ENCODE results near the gene HOPX.
"Not testable (repeated sequence)": the region's sequence is repeated elsewhere in the genome, so short reads cannot be mapped to it uniquely, and the experiment has no call there.

Gene HOPX

GRCh38 chr4:56637154-56637553 is 43.9 kb downstream of the HOPX start:
- ATAC-seq (no peak), DNase-seq (no peak)
- H3K36me3 Mint-ChIP-seq (ENCODE audit: low read depth) = no peaks in the 10 kb centered on the region
- no peak overlapping the region for H3K27ac Mint-ChIP-seq
- H3K4me1 Mint-ChIP-seq = peaks cover 25% of the 10 kb centered on the region
- H3K27me3 Mint-ChIP-seq = peaks cover 4% of the 10 kb centered on the region
- no peak overlapping the region for H3K4me3 Mint-ChIP-seq
- no peaks in the 10 kb centered on the region for H3K9me3 Mint-ChIP-seq

GRCh38 chr4:56634954-56635353 is 46.1 kb downstream of the HOPX start:
- H3K27me3 Mint-ChIP-seq; H3K36me3 Mint-ChIP-seq (ENCODE audit: low read depth); DNase-seq; H3K9me3 Mint-ChIP-seq; H3K4me3 Mint-ChIP-seq; H3K27ac Mint-ChIP-seq; ATAC-seq: not testable (repeated sequence)
- peaks cover 10% of the 10 kb centered on the region for H3K4me1 Mint-ChIP-seq

GRCh38 chr4:56633486-56633885 is 47.6 kb downstream of the HOPX start:
- Mint-ChIP-seq H3K9me3 (peaks cover 3% of the 10 kb centered on the region), H3K27ac (no peak overlapping the region), H3K4me1 (peaks cover 7% of the 10 kb centered on the region), H3K4me3 (no peak overlapping the region), H3K36me3 (ENCODE audit: low read depth) (no peaks in the 10 kb centered on the region), H3K27me3 (no peaks in the 10 kb centered on the region)
- DNase-seq = no peak
- no peak for ATAC-seq

- no peak overlapping the region for H3K4me3 Mint-ChIP-seq
- H3K36me3 Mint-ChIP-seq (ENCODE audit: low read depth) = no peaks in the 10 kb centered on the region
- H3K27ac Mint-ChIP-seq = no peak overlapping the region
- peaks cover 9% of the 10 kb centered on the region for H3K9me3 Mint-ChIP-seq
- no peaks in the 10 kb centered on the region for H3K27me3 Mint-ChIP-seq
- peaks cover 8% of the 10 kb centered on the region for H3K4me1 Mint-ChIP-seq
- DNase-seq (no peak), ATAC-seq (no peak)
These were observed 50.0 kb downstream of the HOPX start for GRCh38 chr4:56630876-56631666.

- Mint-ChIP-seq H3K27me3 (no peaks in the 10 kb centered on the region), H3K9me3 (peaks cover 28% of the 10 kb centered on the region), H3K27ac (no peak overlapping the region), H3K4me3 (no peak overlapping the region), H3K36me3 (ENCODE audit: low read depth) (peaks cover 15% of the 10 kb centered on the region), H3K4me1 (peaks cover 8% of the 10 kb centered on the region)
- no peak for DNase-seq
- ATAC-seq = no peak
These were observed 52.5 kb downstream of the HOPX start for GRCh38 chr4:56628592-56628991.

- H3K4me3 Mint-ChIP-seq = no peak overlapping the region
- H3K27ac Mint-ChIP-seq = no peak overlapping the region
- DNase-seq = no peak
- no peak for ATAC-seq
- H3K27me3 Mint-ChIP-seq = no peaks in the 10 kb centered on the region
- peaks cover 15% of the 10 kb centered on the region for H3K36me3 Mint-ChIP-seq (ENCODE audit: low read depth)
- H3K9me3 Mint-ChIP-seq = peaks cover 30% of the 10 kb centered on the region
- H3K4me1 Mint-ChIP-seq = peaks cover 8% of the 10 kb centered on the region
These were observed 53.1 kb downstream of the HOPX start for GRCh38 chr4:56627985-56628384.

GRCh38 chr4:56627375-56627774 is 53.7 kb downstream of the HOPX start:
- H3K27me3 Mint-ChIP-seq = no peaks in the 10 kb centered on the region
- peaks cover 15% of the 10 kb centered on the region for H3K36me3 Mint-ChIP-seq (ENCODE audit: low read depth)
- DNase-seq (no peak), ATAC-seq (no peak)
- no peak overlapping the region for H3K4me3 Mint-ChIP-seq
- H3K9me3 Mint-ChIP-seq = peaks cover 30% of the 10 kb centered on the region
- H3K27ac Mint-ChIP-seq = no peak overlapping the region
- H3K4me1 Mint-ChIP-seq = peaks cover 8% of the 10 kb centered on the region

- Mint-ChIP-seq H3K27me3 (no peaks in the 10 kb centered on the region), H3K9me3 (peaks cover 30% of the 10 kb centered on the region), H3K27ac (no peak overlapping the region), H3K36me3 (ENCODE audit: low read depth) (peaks cover 15% of the 10 kb centered on the region), H3K4me3 (no peak overlapping the region), H3K4me1 (peaks cover 8% of the 10 kb centered on the region)
- DNase-seq (no peak), ATAC-seq (no peak)
These were observed 54.1 kb downstream of the HOPX start for GRCh38 chr4:56626963-56627362.

- peaks cover 8% of the 10 kb centered on the region for H3K4me1 Mint-ChIP-seq
- H3K4me3 Mint-ChIP-seq = no peak overlapping the region
- no peak for DNase-seq
- no peak overlapping the region for H3K27ac Mint-ChIP-seq
- peaks cover 30% of the 10 kb centered on the region for H3K9me3 Mint-ChIP-seq
- ATAC-seq = peak; percentile 28
- no peaks in the 10 kb centered on the region for H3K27me3 Mint-ChIP-seq
- peaks cover 15% of the 10 kb centered on the region for H3K36me3 Mint-ChIP-seq (ENCODE audit: low read depth)
These were observed 54.7 kb downstream of the HOPX start for GRCh38 chr4:56626420-56626819.

- Mint-ChIP-seq H3K36me3 (ENCODE audit: low read depth) (peaks cover 15% of the 10 kb centered on the region), H3K27me3 (no peaks in the 10 kb centered on the region), H3K4me1 (peaks cover 3% of the 10 kb centered on the region), H3K27ac (no peak overlapping the region), H3K9me3 (peaks cover 27% of the 10 kb centered on the region), H3K4me3 (no peak overlapping the region)
- ATAC-seq (no peak), DNase-seq (no peak)
These were observed 58.9 kb downstream of the HOPX start for GRCh38 chr4:56622176-56622575.

GRCh38 chr4:56619816-56620215 is 61.3 kb downstream of the HOPX start:
- no peak for DNase-seq
- peaks cover 9% of the 10 kb centered on the region for H3K9me3 Mint-ChIP-seq
- H3K27ac Mint-ChIP-seq = no peak overlapping the region
- H3K27me3 Mint-ChIP-seq = peaks cover 5% of the 10 kb centered on the region
- H3K4me1 Mint-ChIP-seq = peaks cover 1% of the 10 kb centered on the region
- H3K4me3 Mint-ChIP-seq = no peak overlapping the region
- no peak for ATAC-seq
- H3K36me3 Mint-ChIP-seq (ENCODE audit: low read depth) = peaks cover 6% of the 10 kb centered on the region

- DNase-seq = no peak
- H3K4me3 Mint-ChIP-seq = no peak overlapping the region
These were observed 61.9 kb downstream of the HOPX start for GRCh38 chr4:56619160-56619559.

GRCh38 chr4:56618734-56619133 is 62.4 kb downstream of the HOPX start:
- Mint-ChIP-seq H3K36me3 (ENCODE audit: low read depth) (peaks cover under 1% of the 10 kb centered on the region), H3K4me1 (peaks cover 1% of the 10 kb centered on the region), H3K9me3 (peaks cover 4% of the 10 kb centered on the region), H3K27me3 (peaks cover 5% of the 10 kb centered on the region), H3K4me3 (no peak overlapping the region), H3K27ac (no peak overlapping the region)
- DNase-seq = no peak
- no peak for ATAC-seq

More at GRCh38 chr4:56619160-56619559, 61.9 kb downstream of the HOPX start:
- H3K9me3 Mint-ChIP-seq = peaks cover 8% of the 10 kb centered on the region
- no peak for ATAC-seq
- peaks cover 1% of the 10 kb centered on the region for H3K4me1 Mint-ChIP-seq
- no peak overlapping the region for H3K27ac Mint-ChIP-seq
- H3K27me3 Mint-ChIP-seq = peaks cover 5% of the 10 kb centered on the region
- peaks cover 5% of the 10 kb centered on the region for H3K36me3 Mint-ChIP-seq (ENCODE audit: low read depth)

GRCh38 chr4:56613101-56613862 is 67.8 kb downstream of the HOPX start:
- DNase-seq (no peak), ATAC-seq (no peak)
- H3K4me3 Mint-ChIP-seq = no peak overlapping the region
- no peaks in the 10 kb centered on the region for H3K36me3 Mint-ChIP-seq (ENCODE audit: low read depth)
- H3K27me3 Mint-ChIP-seq = peaks cover 7% of the 10 kb centered on the region
- no peaks in the 10 kb centered on the region for H3K4me1 Mint-ChIP-seq
- no peak overlapping the region for H3K27ac Mint-ChIP-seq
- peaks cover 3% of the 10 kb centered on the region for H3K9me3 Mint-ChIP-seq

- no peak for DNase-seq
- H3K27ac Mint-ChIP-seq = no peak overlapping the region
- H3K36me3 Mint-ChIP-seq (ENCODE audit: low read depth) = no peaks in the 10 kb centered on the region
- no peak for ATAC-seq
- peaks cover 3% of the 10 kb centered on the region for H3K9me3 Mint-ChIP-seq
- peaks cover 7% of the 10 kb centered on the region for H3K27me3 Mint-ChIP-seq
- H3K4me3 Mint-ChIP-seq = no peak overlapping the region
- no peaks in the 10 kb centered on the region for H3K4me1 Mint-ChIP-seq
These were observed 68.8 kb downstream of the HOPX start for GRCh38 chr4:56612282-56612681.

All from activated naive CD8-positive, alpha-beta T cell treated with anti-CD3 and anti-CD28 coated beads, Interleukin-2, amount 50 U/mL, for 24 hours (primary cell).